Stimulated activated CD4-positive, alpha-beta T cell treated with anti-CD3 and anti-CD28 coated beads, TNF-alpha, amount 100 ng/mL, for 4 hours (primary cell): ENCODE results near the gene TMEM134.
"Not testable (repeated sequence)": the region's sequence is repeated elsewhere in the genome, so short reads cannot be mapped to it uniquely, and the experiment has no call there.

Experiments
- DNase-seq, 3 experiments: peaks; one replicate each; pipeline ENCODE4 v3.0.0-alpha.2; 2020; ENCODE audit warnings: low read depth in 3 of 3

The TMEM134 gene

DNA sequence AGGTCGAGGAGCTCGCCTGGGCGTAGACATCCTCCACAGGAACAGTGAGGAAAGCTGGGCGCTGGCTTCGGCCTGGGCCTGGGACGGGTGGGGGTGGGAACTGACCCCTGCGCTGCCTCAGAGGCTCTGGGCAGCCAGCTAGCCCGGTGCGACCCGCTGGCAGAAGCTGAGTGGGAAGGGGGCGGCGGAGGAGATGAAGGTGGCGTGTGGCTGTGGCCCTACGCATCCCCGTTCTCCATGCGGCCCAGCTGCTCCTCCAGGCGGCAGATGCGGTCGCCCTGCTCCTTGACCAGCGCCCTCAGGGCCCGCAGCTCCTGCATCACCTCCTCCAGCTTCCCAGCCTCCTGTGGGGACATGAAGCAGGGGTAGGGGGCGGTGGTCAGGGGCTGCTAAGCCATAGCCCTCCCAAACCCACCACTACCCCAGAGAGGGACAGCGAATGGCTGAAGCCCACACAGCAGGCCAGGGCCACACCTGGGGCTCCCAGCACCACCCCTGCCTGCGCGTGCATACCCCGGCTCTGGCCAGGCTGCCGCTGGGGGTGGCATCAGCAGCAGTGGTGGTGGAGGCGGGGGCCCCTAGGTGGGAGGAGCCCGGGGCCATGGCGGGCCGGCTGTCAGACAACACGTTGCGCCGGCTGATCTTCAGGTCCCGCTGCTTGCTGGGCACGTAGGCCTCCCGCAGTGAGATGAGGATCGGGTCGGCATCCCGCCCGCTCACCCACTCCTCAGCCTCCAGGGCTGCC lies 30.7 kb downstream of the TMEM134 start:
- peak; percentile 54 to 65 (median 56) for DNase-seq

DNA sequence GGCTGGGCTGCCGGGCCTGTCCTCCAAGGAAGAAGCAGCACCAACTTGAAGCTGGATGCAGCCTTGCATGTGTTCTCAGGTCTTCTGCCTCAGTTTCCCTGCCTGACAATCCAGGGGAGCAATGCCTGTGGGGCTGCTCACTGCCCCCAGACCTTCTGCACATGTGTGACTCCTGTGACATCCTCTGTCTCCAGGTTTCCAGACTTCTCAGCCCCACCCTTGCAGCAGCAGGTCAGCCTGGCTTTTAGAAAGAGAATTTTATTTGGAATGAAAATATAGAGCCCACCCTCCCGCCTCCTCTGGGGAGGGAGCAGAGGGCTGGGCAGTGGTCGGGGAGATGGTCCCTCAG lies 31.3 kb downstream of the TMEM134 start:
- no peak for DNase-seq

DNA sequence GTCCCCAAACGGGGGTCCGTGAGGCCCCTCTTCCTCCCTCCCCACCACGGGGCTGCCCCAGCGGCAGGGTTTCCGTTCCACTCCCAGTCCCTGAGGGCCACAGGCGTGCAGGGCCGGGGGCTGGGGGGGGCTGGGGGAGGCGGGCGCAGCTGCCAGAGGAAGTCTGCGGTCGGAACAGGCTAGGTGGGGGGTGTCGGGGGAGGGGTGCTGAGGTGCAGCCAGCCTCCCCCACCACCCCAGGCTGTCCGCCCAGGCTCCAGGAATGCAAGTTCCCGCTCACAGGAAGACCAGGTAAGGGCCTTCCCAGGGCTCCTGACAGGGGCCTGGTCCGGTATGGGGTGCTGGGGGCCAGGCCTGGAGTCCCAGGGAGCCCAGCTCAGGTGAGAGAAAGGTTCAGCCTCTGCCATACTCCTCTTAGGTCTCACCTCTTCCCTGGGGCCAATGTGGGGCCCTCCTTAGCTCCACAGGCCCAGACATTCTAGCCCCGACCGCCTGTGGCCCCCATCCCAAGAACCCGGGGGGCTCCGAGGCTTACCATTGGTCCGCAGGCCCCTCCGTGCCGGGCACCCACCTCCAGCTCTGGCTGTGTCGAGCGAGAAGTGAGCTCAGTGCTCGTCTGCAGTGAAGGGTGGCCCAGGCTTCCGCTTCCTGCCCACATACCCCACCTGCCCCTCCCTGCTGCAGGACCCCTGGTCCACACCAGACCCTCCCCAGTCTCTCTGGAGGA lies 31.8 kb downstream of the TMEM134 start, which contains the start of gene PTPRCAP:
Gene PTPRCAP (minus strand): TSS at position 601 of the 727 bp plus-strand sequence. CDS start 63 bp downstream, at position 538.
- DNase-seq = peak; percentile 48 to 64 (median 63)

DNA sequence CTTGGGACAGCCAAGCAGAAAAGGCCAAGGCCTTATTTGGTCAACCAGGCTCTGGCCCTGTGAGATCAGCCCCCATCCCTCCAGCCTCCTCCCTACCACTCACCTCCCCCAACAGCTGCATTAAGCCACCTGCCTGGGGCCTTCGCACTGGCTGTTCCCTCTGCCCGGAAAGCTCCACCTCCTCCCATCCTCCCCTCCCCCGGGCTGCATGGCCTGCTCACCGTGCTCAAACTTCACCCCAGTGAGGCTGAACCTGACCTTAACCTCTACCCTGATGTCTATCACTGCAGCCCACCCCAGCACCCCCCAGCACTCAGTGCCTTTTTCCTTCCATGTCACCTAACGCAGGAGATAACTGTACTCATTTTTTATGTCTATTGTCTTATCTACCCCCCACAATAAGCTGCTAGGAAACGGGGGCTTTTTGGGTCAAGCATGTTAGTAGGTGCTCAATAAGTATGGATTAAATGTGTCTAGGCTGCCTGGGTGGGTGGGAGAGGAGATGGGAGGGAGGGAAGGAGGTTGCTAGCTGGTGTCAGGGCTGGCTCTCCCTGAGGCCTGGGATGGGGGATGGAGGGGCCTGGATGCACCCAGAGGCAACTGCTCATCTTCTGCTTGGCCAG lies 32.5 kb downstream of the TMEM134 start:
- peak in 2 of 3 experiments; percentile 46 to 57 for DNase-seq

DNA sequence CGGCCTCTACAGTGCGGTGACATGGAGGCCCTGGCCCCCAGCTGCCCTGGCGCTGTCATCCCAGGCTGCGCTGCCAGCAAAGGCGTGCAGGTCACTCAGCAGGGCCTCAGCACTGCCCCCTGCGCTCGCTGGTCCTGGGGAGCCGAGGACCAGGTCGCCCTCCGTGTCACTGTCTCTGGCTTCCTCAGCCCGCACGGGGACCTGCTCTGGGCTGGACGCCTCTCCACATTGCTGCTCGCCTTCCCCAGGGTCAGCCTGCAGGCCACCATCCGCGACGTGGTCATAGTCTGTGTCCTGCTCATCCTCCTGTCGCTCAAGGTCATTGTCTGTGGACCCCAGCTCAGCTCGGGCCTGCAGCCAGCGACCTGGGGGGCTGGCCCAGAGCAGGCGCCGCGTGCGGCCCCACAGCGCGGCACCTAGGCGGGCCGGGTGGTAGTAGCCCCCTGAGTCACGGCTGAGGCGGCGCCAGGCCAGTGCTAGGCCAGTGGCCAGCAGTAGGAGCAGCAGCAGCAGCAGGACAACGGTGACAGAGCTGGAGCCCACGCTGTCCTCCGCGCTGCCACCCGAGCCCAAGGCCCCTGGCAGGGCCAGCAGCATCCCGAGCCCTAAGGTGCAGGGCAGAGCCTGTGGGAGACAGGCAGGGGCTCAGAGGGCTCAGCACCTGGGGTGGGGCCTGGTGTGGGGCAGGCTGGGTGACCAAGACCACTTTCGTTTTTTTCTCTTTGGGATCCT lies 33.2 kb downstream of the TMEM134 start:
- DNase-seq = no peak

DNA sequence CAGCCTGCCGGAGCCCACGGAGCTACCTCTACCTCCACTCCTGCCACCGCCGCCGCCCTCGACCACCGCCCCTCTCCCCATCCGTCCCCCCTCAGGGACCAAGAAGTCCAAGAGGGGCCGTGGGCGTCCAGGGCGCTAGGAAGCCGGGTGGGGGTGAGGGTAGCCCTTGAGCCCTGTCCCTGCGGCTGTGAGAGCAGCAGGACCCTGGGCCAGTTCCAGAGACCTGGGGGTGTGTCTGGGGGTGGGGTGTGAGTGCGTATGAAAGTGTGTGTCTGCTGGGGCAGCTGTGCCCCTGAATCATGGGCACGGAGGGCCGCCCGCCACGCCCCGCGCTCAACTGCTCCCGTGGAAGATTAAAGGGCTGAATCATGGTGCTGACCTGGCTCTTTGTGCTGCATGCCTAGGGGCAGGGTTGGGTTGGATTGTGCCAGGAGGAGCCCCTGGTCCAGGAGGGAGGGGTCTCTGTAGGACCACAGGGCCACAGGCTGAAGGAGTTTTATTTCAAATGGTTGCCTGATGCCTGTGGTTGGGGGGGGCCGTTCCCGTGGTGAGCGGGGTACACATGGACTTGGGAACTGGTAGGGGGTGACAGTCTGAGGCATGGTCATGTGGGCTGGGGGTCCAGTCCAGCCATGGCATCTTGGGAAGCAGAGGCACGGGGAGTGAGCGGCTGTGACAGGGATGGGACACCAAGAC lies 33.9 kb downstream of the TMEM134 start:
- DNase-seq = no peak

DNA sequence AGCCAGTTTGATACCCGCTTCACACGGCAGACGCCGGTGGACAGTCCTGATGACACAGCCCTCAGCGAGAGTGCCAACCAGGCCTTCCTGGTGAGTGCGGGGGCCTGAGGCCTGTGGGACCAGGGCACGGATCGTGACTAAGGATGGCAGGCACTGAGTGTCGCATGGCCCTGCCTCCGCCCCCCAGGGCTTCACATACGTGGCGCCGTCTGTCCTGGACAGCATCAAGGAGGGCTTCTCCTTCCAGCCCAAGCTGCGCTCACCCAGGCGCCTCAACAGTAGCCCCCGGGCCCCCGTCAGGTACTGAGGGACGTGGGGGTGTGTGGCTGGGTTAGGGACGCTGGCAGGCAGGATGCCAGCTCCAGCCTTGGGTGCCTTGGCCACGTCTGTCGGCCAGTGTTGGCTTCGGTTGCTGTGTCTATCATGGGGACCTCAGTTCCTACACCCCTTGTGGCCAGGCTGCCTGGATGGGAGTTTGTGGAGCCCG lies 34.6 kb downstream of the TMEM134 start:
- no peak for DNase-seq

DNA sequence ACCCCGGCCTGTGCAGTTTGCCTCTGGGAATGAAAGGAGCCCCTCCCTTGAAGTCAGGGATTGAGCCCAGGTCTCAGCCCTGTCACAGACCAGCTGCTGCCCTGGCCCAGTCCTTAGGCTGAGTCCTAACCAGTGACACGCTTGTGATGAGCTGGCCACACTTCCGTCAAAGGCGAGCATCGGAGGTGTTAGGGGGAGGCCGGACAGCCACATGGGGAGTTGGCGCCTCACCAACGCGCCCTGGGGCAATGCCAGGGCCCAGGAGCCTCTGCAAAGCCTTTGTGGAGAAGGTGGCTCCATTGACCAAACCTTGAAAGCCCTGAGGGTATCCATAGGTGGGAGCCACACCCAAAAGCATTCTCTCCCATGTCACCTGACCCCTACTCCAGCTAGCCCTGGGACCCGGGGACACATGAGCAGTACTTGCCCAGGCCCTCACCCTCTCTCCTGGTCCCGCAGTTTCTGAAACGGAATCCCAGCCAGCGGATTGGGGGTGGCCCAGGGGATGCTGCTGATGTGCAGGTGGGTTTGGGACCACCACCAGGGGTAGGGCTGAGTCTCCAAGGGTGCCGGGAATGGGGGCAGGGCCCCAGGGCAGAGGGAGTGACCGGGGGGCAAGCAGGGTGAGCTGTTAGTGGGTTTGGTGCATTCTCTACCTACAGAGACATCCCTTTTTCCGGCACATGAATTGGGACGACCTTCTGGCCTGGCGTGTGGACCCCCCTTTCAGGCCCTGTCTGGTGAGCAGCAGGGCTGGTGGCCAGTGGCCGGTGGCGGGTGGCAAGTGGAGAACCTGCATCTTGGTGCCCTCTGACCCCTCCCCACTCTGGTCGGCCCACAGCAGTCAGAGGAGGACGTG lies 35.3 kb downstream of the TMEM134 start:
- DNase-seq = no peak

DNA sequence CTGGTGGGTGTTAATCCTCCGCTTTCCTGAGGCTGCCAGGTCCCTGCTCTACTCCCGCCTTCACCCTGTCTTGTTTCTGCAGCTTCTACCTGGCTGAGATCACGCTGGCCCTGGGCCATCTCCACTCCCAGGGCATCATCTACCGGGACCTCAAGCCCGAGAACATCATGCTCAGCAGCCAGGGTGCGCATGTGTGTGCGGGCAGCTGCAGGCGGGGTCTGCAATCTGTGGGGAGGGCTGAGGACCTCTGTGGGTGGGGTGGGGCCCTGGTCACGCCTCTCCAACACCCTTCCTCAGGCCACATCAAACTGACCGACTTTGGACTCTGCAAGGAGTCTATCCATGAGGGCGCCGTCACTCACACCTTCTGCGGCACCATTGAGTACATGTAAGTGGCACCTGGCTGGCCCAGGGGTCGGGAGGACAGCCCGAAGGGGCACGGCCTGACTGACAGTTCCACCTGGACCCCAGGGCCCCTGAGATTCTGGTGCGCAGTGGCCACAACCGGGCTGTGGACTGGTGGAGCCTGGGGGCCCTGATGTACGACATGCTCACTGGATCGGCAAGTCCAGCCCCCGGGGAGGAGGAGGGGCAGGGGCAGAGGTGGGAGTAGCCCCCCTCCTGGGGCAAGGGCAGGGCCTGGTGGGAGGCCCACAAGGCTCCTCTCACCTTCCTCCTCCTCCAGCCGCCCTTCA lies 36.2 kb downstream of the TMEM134 start:
- DNase-seq = no peak

DNA sequence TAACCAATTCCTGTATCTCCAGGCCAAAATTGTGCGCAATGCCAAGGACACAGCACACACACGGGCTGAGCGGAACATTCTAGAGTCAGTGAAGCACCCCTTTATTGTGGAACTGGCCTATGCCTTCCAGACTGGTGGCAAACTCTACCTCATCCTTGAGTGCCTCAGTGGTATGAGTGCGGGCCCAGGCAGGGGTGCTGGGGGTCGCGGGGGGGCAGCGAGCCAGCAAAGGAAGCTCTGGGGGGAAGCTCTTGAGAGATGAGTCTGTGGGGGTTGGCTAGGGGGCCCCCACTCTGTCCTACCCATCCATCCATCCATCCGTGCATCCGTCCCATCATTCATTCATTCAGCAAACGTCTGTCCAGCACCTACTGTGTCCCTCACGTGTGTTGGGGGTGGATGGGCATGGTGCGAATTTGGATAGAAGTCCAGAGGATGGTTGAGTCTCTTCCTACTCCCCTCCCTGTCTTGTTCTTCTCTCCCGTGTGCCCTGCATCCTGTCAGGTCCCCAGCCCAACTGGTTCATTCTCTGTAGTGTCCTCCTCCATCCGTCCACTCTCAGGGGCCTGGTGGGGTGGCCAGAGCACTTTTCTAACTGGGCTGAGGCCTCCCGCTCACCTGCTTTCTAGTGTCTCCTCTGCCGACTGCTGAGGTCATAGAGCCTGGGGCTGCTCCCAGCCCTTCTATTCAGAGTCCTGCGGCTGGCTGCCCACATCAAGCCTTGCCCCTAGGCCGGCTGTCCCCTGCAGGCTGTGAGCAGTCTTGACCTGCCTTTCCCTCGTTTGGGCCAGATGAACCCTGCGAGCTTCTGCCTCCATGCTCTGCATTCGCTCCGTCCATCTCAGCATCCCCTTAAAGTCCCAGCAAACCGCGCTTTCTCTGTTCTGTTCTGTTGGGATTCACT lies 37.5 kb downstream of the TMEM134 start:
- no peak for DNase-seq

DNA sequence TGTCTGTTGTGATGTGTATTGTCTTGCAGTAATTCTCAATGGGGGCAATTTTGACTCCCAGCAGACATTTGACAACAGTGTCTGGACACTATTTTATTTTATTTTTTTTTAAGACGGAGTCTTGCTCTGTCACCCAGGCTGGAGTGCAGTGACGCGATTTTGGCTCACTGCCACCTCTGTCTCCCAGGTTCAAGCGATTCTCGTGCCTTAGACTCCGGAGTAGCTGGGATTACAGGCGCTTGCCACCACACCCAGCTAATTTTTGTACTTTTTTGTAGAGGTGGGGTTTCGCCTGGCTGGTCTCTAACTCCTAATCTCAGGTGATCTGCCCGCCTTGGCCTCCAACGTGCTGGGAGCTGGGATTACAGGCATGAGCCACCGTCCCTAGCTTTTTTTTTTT lies 39.3 kb downstream of the TMEM134 start:
- no peak for DNase-seq

DNA sequence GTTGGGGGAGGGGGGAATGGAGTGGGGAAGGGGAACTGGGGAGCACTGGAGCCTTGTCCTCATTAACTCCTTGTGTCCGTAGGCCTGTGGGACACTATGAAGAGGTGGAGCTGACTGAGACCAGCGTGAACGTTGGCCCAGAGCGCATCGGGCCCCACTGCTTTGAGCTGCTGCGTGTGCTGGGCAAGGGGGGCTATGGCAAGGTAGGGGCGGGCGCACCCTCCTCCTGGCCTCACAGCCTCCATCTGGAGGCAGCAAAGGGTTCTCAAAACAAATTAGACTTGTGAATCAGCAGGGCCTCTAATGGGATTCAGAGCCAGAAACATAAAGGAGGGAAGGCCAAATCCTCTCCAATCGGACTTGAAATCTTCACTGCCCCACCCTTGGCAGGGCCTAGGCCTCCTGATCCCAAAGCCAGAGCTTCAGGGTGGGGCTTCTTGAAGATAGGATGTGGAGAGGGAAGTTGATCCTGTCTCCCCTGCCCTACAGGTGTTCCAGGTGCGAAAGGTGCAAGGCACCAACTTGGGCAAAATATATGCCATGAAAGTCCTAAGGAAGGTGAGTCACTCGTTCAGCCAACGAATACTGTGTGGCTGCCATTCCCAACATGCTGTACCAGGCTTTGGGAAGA lies 39.9 kb downstream of the TMEM134 start:
- DNase-seq = no peak

DNA sequence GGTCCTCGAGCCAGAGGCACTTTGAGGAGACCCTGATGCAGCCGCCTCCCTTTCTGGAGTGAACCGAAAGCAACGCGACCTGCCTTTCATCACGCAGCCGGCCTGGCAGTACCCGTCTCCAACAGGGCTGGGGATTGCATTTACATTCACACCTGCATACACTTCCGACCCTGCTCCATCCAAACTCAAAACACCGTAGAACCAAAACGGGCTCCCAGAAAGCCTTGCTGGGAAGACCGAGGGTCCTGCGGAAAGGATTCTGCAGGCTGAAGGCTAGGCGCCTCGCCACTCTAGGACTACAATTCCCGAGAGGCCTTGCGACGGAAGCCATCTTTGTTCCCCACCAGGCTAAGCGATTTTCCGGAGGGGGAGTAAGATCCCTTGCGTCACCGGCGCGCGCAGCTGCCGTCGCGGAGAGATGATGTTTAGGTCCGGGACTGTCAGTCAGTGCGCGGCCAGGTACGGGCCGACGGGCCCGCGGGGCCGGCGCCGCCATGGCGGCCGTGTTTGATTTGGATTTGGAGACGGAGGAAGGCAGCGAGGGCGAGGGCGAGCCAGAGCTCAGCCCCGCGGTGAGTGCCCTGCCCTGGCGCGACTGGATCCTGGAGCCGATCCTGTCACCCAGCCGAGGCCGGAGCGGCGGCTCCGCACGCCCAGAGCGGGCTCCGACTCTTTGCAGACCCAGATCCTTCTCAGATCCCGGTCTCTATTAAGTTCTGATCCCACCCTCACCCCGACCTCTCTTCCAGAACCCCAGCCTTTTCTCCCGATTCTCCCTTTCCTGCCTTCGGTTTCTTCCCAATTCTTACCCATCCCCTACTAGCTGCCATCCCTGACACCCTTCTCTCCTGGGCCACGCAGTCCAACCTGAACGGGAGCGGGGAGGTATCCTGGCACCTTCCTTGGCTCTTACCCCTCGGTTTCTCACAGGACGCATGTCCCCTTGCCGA lies 40.7 kb downstream of the TMEM134 start, which contains the start of gene RPS6KB2:
Gene RPS6KB2 (plus strand): TSS at position 443 of the 950 bp plus-strand sequence. CDS start 52 bp downstream, at position 495.
- peak; percentile 97 to 99 (median 98) for DNase-seq

DNA sequence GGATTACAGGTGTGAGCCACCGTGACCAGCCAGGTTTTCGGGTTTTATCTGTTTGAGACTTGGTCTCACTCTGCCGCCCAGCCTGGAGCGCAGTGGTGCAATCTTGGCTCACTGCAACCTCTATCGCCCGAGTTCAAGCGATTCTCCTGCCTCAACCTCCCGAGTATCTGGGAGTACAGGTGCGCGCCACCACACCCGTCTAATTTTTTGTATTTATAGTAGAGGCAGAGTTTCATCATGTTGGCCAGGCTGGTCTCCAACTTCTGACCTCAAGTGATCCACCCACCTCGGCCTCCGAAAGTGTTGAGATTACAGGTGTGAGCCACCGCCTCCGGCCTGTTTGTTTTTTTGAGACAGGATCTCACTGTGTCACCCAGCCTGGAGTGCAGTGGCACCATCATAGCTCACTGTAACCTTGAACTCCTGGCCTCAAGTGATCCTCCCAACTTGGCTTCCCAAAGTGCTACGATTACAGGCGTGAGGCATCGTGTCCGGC lies 41.6 kb downstream of the TMEM134 start:
- DNase-seq = not testable (repeated sequence)

DNA sequence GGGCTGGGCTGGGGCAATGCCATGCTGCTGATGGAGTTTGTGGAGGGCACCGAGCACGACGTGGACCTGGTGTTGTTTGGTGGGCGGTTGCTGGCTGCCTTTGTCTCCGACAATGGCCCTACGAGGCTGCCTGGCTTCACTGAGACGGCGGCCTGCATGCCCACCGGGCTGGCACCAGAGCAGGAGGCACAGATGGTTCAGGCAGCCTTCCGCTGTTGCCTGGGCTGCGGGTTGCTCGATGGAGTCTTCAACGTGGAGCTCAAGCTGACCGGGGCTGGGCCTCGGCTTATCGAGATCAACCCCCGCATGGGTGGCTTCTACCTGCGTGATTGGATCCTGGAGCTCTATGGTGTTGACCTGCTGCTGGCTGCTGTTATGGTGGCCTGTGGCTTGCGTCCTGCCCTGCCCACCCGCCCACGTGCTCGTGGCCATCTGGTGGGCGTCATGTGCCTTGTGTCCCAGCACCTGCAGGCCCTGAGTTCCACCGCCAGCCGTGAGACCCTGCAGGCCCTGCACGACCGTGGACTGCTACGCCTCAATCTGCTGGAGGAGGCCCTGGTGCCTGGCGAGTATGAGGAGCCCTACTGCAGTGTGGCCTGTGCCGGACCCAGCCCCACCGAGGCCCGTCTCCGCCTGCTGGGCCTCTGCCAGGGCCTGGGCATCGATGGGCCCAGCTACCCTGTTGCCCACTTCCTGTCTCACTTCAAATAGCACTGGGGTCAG lies 45.0 kb downstream of the TMEM134 start:
- no peak for DNase-seq

DNA sequence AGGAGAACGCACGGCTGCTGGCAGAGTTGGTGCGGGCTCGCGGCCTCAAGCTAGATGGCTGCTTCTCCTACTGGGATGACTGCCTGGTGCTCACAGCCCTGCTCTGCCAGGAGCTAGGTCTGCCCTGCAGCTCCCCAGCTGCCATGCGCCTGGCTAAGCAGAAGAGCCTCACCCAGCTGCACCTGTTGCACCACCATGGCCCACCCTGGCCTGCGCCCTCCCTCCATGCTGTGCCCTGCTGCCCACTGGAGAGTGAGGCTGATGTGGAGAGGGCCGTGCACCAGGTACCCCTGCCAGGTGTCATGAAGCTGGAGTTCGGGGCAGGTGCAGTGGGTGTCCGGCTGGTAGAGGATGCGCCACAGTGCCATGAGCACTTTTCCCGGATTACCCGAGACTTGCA lies 45.6 kb downstream of the TMEM134 start:
- DNase-seq = no peak
